Measurements from ENCODE around the gene FRMPD4. TPM values are rescaled to one million over a fixed set of nuclear protein-coding genes. Genes with fewer than 3 reads are reported as not detected.

FRMPD4 gene
- total RNA-seq, 2 experiments from 2014 or later, result not detected

- ChIA-PET POLR2A (no interaction called here), CTCF (no interaction called here)
Observed at GRCh38 chrX:12419591-12419990, 281.3 kb downstream of the FRMPD4 start.

- CTCF ChIA-PET, result no interaction called here
Observed at GRCh38 chrX:12421918-12422317, 283.6 kb downstream of the FRMPD4 start.

GRCh38 chrX:12423346-12423745, 285.1 kb downstream of the FRMPD4 start:
- ChIA-PET CTCF (no interaction called here), POLR2A (no interaction called here)

More at GRCh38 chrX:12421918-12422317, 283.6 kb downstream of the FRMPD4 start:
- POLR2A ChIA-PET, result no interaction called here

- ChIA-PET CTCF (no interaction called here), POLR2A (no interaction called here)
Observed at GRCh38 chrX:12425496-12425895, 287.2 kb downstream of the FRMPD4 start.

- CTCF ChIA-PET, result no interaction called here
- POLR2A ChIA-PET, result no interaction called here
Observed at GRCh38 chrX:12426420-12426819, 288.1 kb downstream of the FRMPD4 start.

- ChIA-PET POLR2A (no interaction called here), CTCF (no interaction called here)
Observed at GRCh38 chrX:12434493-12434892, 296.2 kb downstream of the FRMPD4 start.

- ChIA-PET CTCF (interaction anchor here (0.6 kb wide), 1 partner anchor 109 kb away, joined by 3 read pairs; no protein-coding TSS in a partner anchor), POLR2A (no interaction called here)
Observed at GRCh38 chrX:12439416-12439815, 301.1 kb downstream of the FRMPD4 start.

- ChIA-PET CTCF (no interaction called here), POLR2A (no interaction called here)
Observed at GRCh38 chrX:12440246-12440645, 302.0 kb downstream of the FRMPD4 start.

- POLR2A ChIA-PET, result no interaction called here
- CTCF ChIA-PET, result no interaction called here
Observed at GRCh38 chrX:12441381-12442128, 303.3 kb downstream of the FRMPD4 start.

GRCh38 chrX:12443534-12444098, 305.3 kb downstream of the FRMPD4 start:
- ChIA-PET CTCF (no interaction called here), POLR2A (no interaction called here)

- CTCF ChIA-PET, result no interaction called here
- POLR2A ChIA-PET, result no interaction called here
Observed at GRCh38 chrX:12446342-12447075, 308.2 kb downstream of the FRMPD4 start.

GRCh38 chrX:12447448-12448064, 309.3 kb downstream of the FRMPD4 start:
- ChIA-PET POLR2A (no interaction called here), CTCF (no interaction called here)

GRCh38 chrX:12452268-12452667, 314.0 kb downstream of the FRMPD4 start:
- POLR2A ChIA-PET, result no interaction called here
- CTCF ChIA-PET, result no interaction called here

GRCh38 chrX:12460929-12461328, 322.7 kb downstream of the FRMPD4 start:
- CTCF ChIA-PET, result no interaction called here
- POLR2A ChIA-PET, result no interaction called here

- ChIA-PET CTCF (no interaction called here), POLR2A (no interaction called here)
Observed at GRCh38 chrX:12463052-12463451, 324.8 kb downstream of the FRMPD4 start.

- POLR2A ChIA-PET, result no interaction called here
- CTCF ChIA-PET, result no interaction called here
Observed at GRCh38 chrX:12463873-12464272, 325.6 kb downstream of the FRMPD4 start.

- ChIA-PET POLR2A (no interaction called here), CTCF (no interaction called here)
Observed at GRCh38 chrX:12467321-12467720, 329.0 kb downstream of the FRMPD4 start.

- CTCF ChIA-PET, result no interaction called here
- POLR2A ChIA-PET, result no interaction called here
Observed at GRCh38 chrX:12469296-12469695, 331.0 kb downstream of the FRMPD4 start.

- ChIA-PET POLR2A (no interaction called here), CTCF (no interaction called here)
Observed at GRCh38 chrX:12471061-12471460, 332.8 kb downstream of the FRMPD4 start.

GRCh38 chrX:12480956-12481355, 342.7 kb downstream of the FRMPD4 start:
- CTCF ChIA-PET, result no interaction called here

GRCh38 chrX:12488220-12488619, 349.9 kb downstream of the FRMPD4 start:
- ChIA-PET CTCF (no interaction called here), POLR2A (no interaction called here)

More at GRCh38 chrX:12480956-12481355, 342.7 kb downstream of the FRMPD4 start:
- POLR2A ChIA-PET, result no interaction called here

All from activated CD8-positive, alpha-beta memory T cell treated with anti-CD3 and anti-CD28 coated beads for 36 hours (primary cell).